T-helper 22 cell (primary cell): ENCODE results near the gene GPC2.
A peak's percentile ranks its signal among the peaks of the same experiment; 100 is the strongest.
"Not testable (repeated sequence)": the region's sequence is repeated elsewhere in the genome, so short reads cannot be mapped to it uniquely, and the experiment has no call there.

ENCODE experiments used
- DNase-seq: peaks from one replicate; pipeline ENCODE4 v3.0.0-alpha.2; 2020; ENCODE audit warnings: low read depth

GPC2 gene

GRCh38 chr7:100152404-100152803 lies 24.8 kb downstream of the GPC2 start:
- no peak for DNase-seq

DNA sequence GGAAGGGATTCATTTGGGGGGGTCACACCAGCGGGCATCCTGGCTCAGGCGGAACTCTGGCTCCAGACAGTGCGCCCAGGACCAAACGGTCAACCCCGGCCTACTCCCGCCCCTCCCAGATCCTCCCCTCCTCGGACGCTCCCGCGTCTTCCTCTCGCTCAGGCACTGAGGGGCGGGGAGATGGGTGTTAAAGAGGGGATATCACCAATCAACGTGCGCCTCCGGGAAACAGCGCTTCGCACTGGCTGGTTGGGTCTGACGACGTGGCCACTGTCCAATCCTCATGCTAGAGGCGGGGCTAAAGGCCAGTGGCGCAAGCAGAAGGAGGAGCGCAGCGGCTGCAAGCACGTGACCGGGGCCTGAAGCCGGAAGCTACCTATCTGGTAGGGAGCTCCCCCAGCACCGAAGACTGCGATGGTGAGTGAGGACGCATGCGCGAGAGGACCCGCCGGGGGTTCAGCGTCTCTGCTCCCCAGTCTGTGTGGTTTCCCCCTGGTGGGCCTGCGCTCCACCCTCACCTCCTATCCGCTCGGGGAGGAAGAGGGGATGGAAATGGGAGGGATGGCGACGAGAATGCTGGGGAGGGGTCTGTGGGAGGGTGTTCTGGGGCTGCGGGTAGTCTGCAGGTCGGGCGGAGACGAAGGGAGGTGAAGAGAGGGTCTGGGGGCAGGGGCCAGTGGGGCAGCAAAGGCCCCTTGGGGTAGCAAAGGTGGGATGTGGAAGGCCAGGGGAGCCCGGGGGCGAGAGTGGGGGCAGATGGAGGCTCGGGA lies 28.4 kb downstream of the GPC2 start, which contains the start of gene LAMTOR4:
Gene LAMTOR4, plus strand, starts transcription at position 360 of the 770 bp plus-strand sequence. Its CDS starts 55 bp downstream, at position 415.
- DNase-seq, result peak; percentile 99

- no peak for DNase-seq
Observed at GRCh38 chr7:100148225-100148558, 29.0 kb downstream of the GPC2 start.

- no peak for DNase-seq
Observed at GRCh38 chr7:100147278-100147677, 29.9 kb downstream of the GPC2 start.

- DNase-seq, result not testable (repeated sequence)
Observed at GRCh38 chr7:100146350-100146749, 30.8 kb downstream of the GPC2 start.

GRCh38 chr7:100142461-100142860 lies 34.7 kb downstream of the GPC2 start:
- DNase-seq, result no peak

- DNase-seq, result no peak
Observed at GRCh38 chr7:100141555-100141949, 35.6 kb downstream of the GPC2 start.

GRCh38 chr7:100137851-100138760 lies 39.1 kb downstream of the GPC2 start:
- no peak for DNase-seq

DNA sequence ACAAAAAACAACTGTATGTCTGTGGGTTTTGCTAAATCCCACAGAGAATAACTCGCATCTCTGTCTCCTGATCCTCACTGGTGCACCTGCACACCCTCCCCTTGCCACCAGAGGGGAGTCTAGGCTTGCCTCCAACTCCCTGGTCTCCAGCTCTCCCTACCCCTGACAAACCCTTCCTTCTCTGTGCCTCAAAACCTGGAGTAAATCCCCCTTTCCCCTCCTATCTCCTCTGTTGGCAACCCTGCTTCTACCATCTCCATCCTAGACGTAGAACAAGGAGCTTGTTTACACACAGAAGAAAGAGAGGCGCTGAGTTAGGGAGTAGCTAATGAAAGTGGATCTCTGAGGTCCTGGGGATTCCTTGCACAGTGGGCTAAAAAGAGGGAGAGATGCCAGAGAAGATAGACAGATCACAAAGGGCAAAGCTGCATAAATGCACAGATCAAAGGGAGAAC lies 44.5 kb downstream of the GPC2 start:
- peak; percentile 22 for DNase-seq

DNA sequence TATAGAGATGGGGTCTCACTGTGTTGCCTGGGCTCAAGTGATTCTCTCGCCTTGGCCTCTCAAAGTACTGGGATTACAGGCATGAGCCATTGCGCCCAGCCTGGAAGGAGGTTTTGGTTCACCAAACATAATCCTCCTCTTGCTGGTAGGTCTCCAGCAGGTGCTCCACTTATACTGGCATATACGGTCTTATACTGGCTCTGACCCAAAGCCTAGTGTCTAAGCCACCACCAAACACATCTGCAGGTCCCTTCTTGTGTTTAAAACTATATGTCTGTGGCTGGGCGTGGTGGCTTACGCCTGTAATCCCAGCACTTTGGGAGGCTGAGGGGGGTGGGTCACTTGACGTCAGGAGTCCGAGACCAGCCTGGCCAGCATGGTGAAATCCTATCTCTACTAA lies 45.1 kb downstream of the GPC2 start:
- DNase-seq, result no peak

GRCh38 chr7:100130608-100131453 lies 46.4 kb downstream of the GPC2 start:
- peak; percentile 61 for DNase-seq

GRCh38 chr7:100130220-100130607 lies 47.0 kb downstream of the GPC2 start:
- DNase-seq, result not testable (repeated sequence)

DNA sequence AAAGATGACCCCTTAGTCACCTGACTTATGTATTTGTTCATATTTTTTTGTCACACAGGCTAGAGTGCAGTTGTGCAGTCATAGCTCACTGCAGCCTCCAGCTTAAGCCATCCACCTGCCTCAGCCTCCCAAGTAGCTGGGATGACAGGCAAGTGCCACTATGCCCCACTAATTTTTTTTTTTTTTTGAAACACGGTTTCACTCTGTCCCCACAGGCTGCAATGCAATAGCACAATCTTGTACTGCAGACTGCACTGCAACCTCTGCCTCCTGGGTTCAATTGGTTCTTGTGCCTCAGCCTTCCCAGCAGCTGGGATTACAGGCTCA lies 48.6 kb downstream of the GPC2 start:
- DNase-seq, result no peak

DNA sequence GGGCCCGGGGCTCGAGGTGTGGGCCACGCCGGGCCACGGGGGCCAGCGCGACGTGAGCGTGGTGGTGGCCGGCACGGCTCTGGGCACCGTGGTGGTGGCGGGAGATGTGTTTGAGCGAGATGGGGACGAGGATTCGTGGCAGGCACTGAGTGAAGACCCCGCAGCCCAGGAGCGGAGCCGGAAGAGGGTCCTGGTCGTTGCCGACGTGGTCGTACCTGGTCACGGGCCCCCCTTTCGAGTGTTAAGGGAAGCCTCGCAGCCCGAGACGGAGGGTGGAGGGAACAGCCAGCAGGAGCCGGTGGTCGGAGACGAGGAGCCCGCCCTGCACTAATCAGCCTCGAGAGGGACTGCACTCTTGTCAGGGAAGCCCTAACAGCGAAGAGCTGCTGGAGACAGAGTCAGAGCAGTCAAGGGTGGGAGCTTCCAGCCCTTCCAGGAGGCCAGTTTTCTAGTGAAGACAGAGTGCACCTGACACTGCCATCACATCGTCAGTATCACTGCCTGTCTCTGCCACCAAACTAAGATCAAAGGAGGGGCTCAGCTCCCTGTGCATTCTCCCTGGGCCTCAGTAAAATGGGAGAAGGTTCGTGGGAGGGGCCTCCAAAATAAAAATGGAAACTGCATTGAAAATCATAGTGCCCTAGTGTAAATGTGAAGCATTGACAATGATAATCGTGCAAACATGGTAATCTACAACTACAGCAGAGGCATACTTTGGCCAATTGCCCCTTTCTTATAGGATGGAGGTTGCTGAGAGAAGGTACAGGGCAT lies 49.1 kb downstream of the GPC2 start:
- DNase-seq, result no peak

GRCh38 chr7:100126931-100127865 lies 50.0 kb downstream of the GPC2 start, which contains the start of gene MBLAC1:
Gene MBLAC1, plus strand, starts transcription at chr7:100126967. Its CDS starts 429 bp downstream, at chr7:100127396.
- peak; percentile 85 for DNase-seq

- DNase-seq, result no peak
Observed at GRCh38 chr7:100126239-100126930, 50.8 kb downstream of the GPC2 start.

DNA sequence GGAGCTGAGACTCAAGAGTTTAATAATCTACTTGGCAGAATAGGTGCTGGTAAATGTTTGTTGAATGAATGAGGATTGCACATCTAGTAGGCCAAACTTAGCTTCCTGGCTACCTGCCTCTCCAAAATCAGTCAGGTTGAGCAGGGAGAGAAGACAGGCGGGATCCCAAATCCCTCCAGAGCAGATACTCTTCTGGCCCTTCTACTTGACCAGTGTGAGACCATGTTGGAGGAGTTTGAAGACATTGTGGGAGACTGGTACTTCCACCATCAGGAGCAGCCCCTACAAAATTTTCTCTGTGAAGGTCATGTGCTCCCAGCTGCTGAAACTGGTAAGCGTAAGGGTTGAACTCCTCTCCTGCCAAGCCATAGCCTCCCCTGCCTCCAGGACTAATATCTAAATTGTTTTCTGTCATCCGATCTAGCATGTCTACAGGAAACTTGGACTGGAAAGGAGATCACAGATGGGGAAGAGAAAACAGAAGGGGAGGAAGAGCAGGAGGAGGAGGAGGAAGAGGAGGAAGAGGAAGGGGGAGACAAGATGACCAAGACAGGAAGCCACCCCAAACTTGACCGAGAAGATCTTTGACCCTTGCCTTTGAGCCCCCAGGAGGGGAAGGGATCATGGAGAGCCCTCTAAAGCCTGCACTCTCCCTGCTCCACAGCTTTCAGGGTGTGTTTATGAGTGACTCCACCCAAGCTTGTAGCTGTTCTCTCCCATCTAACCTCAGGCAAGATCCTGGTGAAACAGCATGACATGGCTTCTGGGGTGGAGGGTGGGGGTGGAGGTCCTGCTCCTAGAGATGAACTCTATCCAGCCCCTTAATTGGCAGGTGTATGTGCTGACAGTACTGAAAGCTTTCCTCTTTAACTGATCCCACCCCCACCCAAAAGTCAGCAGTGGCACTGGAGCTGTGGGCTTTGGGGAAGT lies 52.6 kb downstream of the GPC2 start:
- DNase-seq, result no peak

DNA sequence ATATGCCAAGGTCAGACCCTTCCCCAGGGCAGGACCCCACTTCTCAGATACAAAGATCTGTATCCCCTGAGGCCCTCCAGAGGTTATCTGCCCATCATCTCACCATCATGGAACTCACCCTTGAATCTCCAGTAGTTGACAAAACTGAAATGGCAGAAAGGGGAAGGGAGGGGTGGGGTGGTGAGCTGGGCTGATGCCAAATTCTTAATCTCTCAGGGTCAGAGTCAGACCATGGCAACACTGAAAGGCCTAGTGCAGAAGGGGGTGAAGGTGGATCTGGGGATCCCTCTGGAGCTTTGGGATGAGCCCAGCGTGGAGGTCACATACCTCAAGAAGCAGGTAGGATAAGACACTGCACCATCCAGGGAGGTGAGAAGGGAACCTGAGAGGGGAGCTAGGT lies 54.6 kb downstream of the GPC2 start:
- DNase-seq, result no peak
